Measurements from ENCODE around the gene MLST8. TPM values are rescaled to one million over a fixed set of nuclear protein-coding genes. Genes with fewer than 3 reads are reported as not detected.

The MLST8 gene
- total RNA-seq, 4 donors from 2014 or later = 61.0 to 95.6 (median 63.1) TPM

GRCh38 chr16:2229632-2230250 lies 24.5 kb downstream of the MLST8 start:
- Histone ChIP-seq H3K9me3 (no peaks in the 10 kb centered on the region), H3K4me1 (peaks cover 45 to 52% of the 10 kb centered on the region in 2 donors), H3K36me3 (peaks cover 42 to 50% of the 10 kb centered on the region in 2 donors), H3K27ac (peak overlapping the region; percentile 91 to 100 (median 98)), H3K27me3 (no peaks in the 10 kb centered on the region), H3K4me3 (replicated peaks in 1 of 3) (no peak overlapping the region)
- no peak for DNase-seq
- intact Hi-C loops (cut with DNase I) = no loop called here
- TF ChIP-seq CTCF (IDR thresholded peaks at IDR 0.05) (no peak), POLR2A (IDR thresholded peaks at IDR 0.05) (no peak)
- 87 to 91% methylated on average over 11 to 19 of the region's 23 CpGs for WGBS, 2 donors

GRCh38 chr16:2230376-2230775 lies 25.1 kb downstream of the MLST8 start:
- H3K36me3 ChIP-seq = peaks cover 49 to 56% of the 10 kb centered on the region in 2 donors
- H3K4me3 ChIP-seq (replicated peaks in 1 of 3) = no peak overlapping the region

DNA sequence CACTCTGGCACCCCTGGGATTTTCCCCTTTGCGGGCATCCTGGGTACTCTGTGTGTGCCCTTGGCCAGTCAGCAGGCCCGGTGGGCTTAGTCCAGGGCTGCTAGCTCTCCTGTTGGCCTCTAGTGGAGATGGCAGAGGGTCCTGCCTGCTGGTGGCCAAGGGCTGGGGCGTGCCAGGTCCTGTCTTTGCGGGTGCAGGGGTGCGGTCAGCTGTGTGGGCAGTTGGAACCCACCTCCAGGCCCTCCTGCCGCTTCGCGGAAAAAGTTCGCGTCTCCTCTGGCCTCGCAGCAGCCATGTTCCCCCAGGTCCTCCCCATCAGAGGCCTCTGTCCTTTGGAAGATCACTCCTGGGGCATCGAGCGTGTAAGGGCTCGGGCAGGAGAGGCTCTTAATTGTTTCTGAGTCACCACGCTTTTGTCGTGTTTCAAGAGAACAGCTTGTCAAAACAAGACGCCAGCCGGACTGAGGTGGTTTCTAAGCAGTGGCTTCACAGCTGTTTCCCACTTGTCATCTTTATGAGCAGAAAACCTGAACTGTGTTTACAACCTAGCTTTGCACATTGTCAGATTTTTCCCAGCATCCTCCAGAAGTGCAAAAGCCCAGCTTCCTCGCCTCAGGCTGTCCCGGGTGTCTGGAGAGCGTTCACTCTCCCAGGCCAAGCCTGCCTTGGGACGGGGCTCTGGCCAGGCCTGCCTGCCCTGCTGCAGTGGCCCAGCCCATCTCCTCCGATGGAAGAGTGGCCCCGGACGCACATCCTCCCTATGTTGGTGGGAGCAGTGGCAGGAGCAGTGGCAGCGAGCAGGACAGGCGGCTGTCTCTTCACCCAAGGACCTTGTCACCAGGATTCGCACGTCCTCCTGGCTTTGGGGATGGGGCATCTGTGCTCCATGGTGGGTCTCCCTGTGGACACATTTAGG lies 26.0 kb downstream of the MLST8 start:
- peaks cover 54 to 59% of the 10 kb centered on the region in 2 donors for H3K36me3 ChIP-seq
- peaks cover 40 to 51% of the 10 kb centered on the region in 2 donors for H3K4me1 ChIP-seq
- TF ChIP-seq CTCF (IDR thresholded peaks at IDR 0.05) = no peak
- peak in 1 of 2 donors; percentile 20 for TF ChIP-seq POLR2A (IDR thresholded peaks at IDR 0.05)
- H3K4me3 ChIP-seq (replicated peaks in 1 of 3) = no peak overlapping the region
- intact Hi-C loops (cut with DNase I) = no loop called here
- H3K27ac ChIP-seq = peak overlapping the region; percentile 91 to 100 (median 98)
- DNase-seq = peak; percentile 92 to 93
- no peaks in the 10 kb centered on the region for H3K27me3 ChIP-seq
- WGBS, 2 donors = 47 to 57% methylated on average over 13 to 27 of the region's 29 CpGs
- H3K9me3 ChIP-seq = no peaks in the 10 kb centered on the region

More at GRCh38 chr16:2230376-2230775, 25.1 kb downstream of the MLST8 start:
- DNase-seq = peak; percentile 97 to 98
- Histone ChIP-seq H3K9me3 (no peaks in the 10 kb centered on the region), H3K27me3 (no peaks in the 10 kb centered on the region), H3K4me1 (peaks cover 40 to 46% of the 10 kb centered on the region in 2 donors), H3K27ac (peak overlapping the region; percentile 91 to 100 (median 98))
- WGBS, 2 donors = 53 to 61% methylated on average over 5 to 10 of the region's 13 CpGs
- TF ChIP-seq POLR2A (IDR thresholded peaks at IDR 0.05) (peak in 1 of 2 donors; percentile 34), CTCF (IDR thresholded peaks at IDR 0.05) (no peak)
- intact Hi-C loops (cut with DNase I) = no loop called here

- no peak for TF ChIP-seq CTCF (IDR thresholded peaks at IDR 0.05)
- TF ChIP-seq POLR2A (IDR thresholded peaks at IDR 0.05) = peak in 1 of 2 donors; percentile 10
- peak; percentile 85 to 86 for DNase-seq
- peaks cover 44 to 60% of the 10 kb centered on the region in 2 donors for H3K4me1 ChIP-seq
- H3K9me3 ChIP-seq = no peaks in the 10 kb centered on the region
- H3K36me3 ChIP-seq = peaks cover 54 to 59% of the 10 kb centered on the region in 2 donors
- no peak overlapping the region for H3K4me3 ChIP-seq (replicated peaks in 1 of 3)
- H3K27ac ChIP-seq = peak overlapping the region; percentile 91 to 98 (median 96)
- H3K27me3 ChIP-seq = no peaks in the 10 kb centered on the region
- 47 to 53% methylated on average over 13 to 20 of the region's 41 CpGs for WGBS, 2 donors
- intact Hi-C loops (cut with DNase I) = no loop called here
Measured at GRCh38 chr16:2232094-2232990, 27.1 kb downstream of the MLST8 start.

Measured in thyroid gland (tissue), 4 donors.